Stomach (tissue), 4 donors: ENCODE results near the gene TTF1.

Experiments used
- POLR2A ChIP-seq, 4 donors: fragments of 450-650 bp; IDR thresholded peaks; one replicate each; pipeline ENCODE4 v1.6.1; 2016; ENCODE audit warnings: antibody characterized with exemption in 4 of 4, control low read depth in 2 of 4, mild to moderate bottlenecking in 1 of 4, moderate library complexity in 1 of 4
- POLR2AphosphoS5 ChIP-seq, 3 donors: sonication (generic); formaldehyde crosslinking; IDR thresholded peaks; one replicate each; pipeline ENCODE4 v1.6.1; 2016; ENCODE audit warnings: antibody characterized with exemption in 3 of 3
- TF ChIP-seq, protein P1 (sequence below), 7 experiments: fragments of 450-650 bp in 4 of 7; fragments of 200-600 bp in 3 of 7; sonication (generic) in 3 of 7; IDR thresholded peaks; one replicate each; pipeline ENCODE4 v1.5.1; 2016 to 2019; ENCODE audit warnings: antibody characterized with exemption in 7 of 7, control low read depth in 2 of 7, mild to moderate bottlenecking in 1 of 7

DNA sequence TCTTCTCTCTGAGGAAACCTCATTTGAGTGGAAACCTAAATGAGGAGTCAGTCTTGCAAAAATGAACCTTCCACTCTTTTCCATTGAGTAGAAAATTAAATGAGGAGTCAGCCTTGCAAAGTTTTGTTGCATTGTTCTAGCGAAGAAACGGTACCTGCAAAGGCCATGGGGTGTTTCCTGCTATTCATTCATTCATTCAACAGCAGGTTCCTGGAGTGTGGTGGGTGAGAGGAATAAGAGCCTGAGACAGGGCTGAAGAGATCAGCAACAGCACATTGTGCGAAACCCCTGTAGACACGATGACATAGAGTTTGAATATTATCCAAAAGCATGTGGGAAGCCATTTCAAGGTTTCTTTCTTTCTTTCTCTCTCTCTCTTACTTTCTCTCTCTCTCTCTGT lies 37.2 kb downstream of the TTF1 start:
- TF ChIP-seq, protein P1, sequence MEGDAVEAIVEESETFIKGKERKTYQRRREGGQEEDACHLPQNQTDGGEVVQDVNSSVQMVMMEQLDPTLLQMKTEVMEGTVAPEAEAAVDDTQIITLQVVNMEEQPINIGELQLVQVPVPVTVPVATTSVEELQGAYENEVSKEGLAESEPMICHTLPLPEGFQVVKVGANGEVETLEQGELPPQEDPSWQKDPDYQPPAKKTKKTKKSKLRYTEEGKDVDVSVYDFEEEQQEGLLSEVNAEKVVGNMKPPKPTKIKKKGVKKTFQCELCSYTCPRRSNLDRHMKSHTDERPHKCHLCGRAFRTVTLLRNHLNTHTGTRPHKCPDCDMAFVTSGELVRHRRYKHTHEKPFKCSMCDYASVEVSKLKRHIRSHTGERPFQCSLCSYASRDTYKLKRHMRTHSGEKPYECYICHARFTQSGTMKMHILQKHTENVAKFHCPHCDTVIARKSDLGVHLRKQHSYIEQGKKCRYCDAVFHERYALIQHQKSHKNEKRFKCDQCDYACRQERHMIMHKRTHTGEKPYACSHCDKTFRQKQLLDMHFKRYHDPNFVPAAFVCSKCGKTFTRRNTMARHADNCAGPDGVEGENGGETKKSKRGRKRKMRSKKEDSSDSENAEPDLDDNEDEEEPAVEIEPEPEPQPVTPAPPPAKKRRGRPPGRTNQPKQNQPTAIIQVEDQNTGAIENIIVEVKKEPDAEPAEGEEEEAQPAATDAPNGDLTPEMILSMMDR (IDR thresholded peaks at IDR 0.05) = no peak
- TF ChIP-seq POLR2A (IDR thresholded peaks at IDR 0.05) (no peak), POLR2AphosphoS5 (IDR thresholded peaks at IDR 0.05) (no peak)
